Mesodermal cell (in vitro differentiated cells): ENCODE measurements around the gene SLC9C1.

ENCODE experiments used
- H3K27ac ChIP-seq: 2 replicates; pipeline ENCODE4 v1.7.0; 2013; ENCODE audit warnings: mild to moderate bottlenecking, low read depth, low read length, moderate library complexity; ENCODE audit not compliant: severe bottlenecking
- H3K36me3 ChIP-seq: 2 replicates; pipeline ENCODE4 v1.7.1; 2013; ENCODE audit warnings: mild to moderate bottlenecking, low read length, moderate library complexity; ENCODE audit not compliant: control insufficient read depth, insufficient read depth
- H3K4me1 ChIP-seq: one replicate; pipeline ENCODE4 v1.7.1; 2013; ENCODE audit warnings: mild to moderate bottlenecking, low read length; ENCODE audit not compliant: insufficient read depth, control insufficient read depth, poor library complexity, severe bottlenecking
- H3K4me3 ChIP-seq: 2 replicates; pipeline ENCODE4 v1.7.0; 2013; ENCODE audit warnings: low read length, control low read depth, mild to moderate bottlenecking; ENCODE audit not compliant: insufficient read depth, poor library complexity, severe bottlenecking; ENCODE audit errors: extremely low read depth
- H3K9me3 ChIP-seq: 2 replicates; pipeline ENCODE4 v1.7.1; 2013; ENCODE audit warnings: mild to moderate bottlenecking, low read length, moderate library complexity; ENCODE audit not compliant: control insufficient read depth
- WGBS, 2 experiments: methylation state at CpG; one replicate each; pipeline ENCODE4 v1.1.5; 2013; ENCODE audit warnings: missing lambda C conversion rate in 2 of 2; ENCODE audit not compliant: insufficient coverage in 2 of 2; 5-methylcytosine and 5-hydroxymethylcytosine counted together

Gene SLC9C1

GRCh38 chr3:112138219-112138969 is 155.6 kb downstream of the SLC9C1 start:
- no peak overlapping the region for H3K27ac ChIP-seq
- no peaks in the 10 kb centered on the region for H3K4me1 ChIP-seq
- H3K9me3 ChIP-seq = peaks cover 3% of the 10 kb centered on the region
- WGBS, 2 experiments = 50 to 83% methylated on average over 1 of the region's 1 CpG
- no peak overlapping the region for H3K4me3 ChIP-seq
- no peaks in the 10 kb centered on the region for H3K36me3 ChIP-seq

GRCh38 chr3:112137781-112138180 is 156.2 kb downstream of the SLC9C1 start:
- Histone ChIP-seq H3K27ac (no peak overlapping the region), H3K36me3 (no peaks in the 10 kb centered on the region), H3K4me3 (no peak overlapping the region), H3K4me1 (no peaks in the 10 kb centered on the region), H3K9me3 (peaks cover under 1% of the 10 kb centered on the region)
- WGBS, 2 experiments = 100% methylated on average over 1 of the region's 4 CpGs

GRCh38 chr3:112136959-112137693 is 156.9 kb downstream of the SLC9C1 start:
- H3K4me1 ChIP-seq = no peaks in the 10 kb centered on the region
- WGBS, 2 experiments = no CpG with 5 or more reads among the region's 5 CpGs
- no peaks in the 10 kb centered on the region for H3K36me3 ChIP-seq
- no peaks in the 10 kb centered on the region for H3K9me3 ChIP-seq
- no peak overlapping the region for H3K4me3 ChIP-seq
- peak overlapping the region; percentile 54 for H3K27ac ChIP-seq

- Histone ChIP-seq H3K4me3 (no peak overlapping the region), H3K4me1 (no peaks in the 10 kb centered on the region), H3K27ac (no peak overlapping the region), H3K36me3 (no peaks in the 10 kb centered on the region), H3K9me3 (no peaks in the 10 kb centered on the region)
- 100% methylated on average over 1 of the region's 1 CpG; no CpG with 5 or more reads in 1 of the 2 experiments for WGBS, 2 experiments
Observed at GRCh38 chr3:112136046-112136445, 158.0 kb downstream of the SLC9C1 start.

GRCh38 chr3:112134335-112135124 is 159.5 kb downstream of the SLC9C1 start:
- H3K27ac ChIP-seq = no peak overlapping the region
- 87 to 97% methylated on average over 3 to 6 of the region's 8 CpGs for WGBS, 2 experiments
- H3K36me3 ChIP-seq = no peaks in the 10 kb centered on the region
- no peak overlapping the region for H3K4me3 ChIP-seq
- H3K4me1 ChIP-seq = no peaks in the 10 kb centered on the region
- no peaks in the 10 kb centered on the region for H3K9me3 ChIP-seq

- H3K9me3 ChIP-seq = no peaks in the 10 kb centered on the region
- H3K36me3 ChIP-seq = peaks cover 2% of the 10 kb centered on the region
- no peak overlapping the region for H3K27ac ChIP-seq
- peaks cover 6% of the 10 kb centered on the region for H3K4me1 ChIP-seq
- 90% methylated on average over 2 of the region's 5 CpGs; no CpG with 5 or more reads in 1 of the 2 experiments for WGBS, 2 experiments
- no peak overlapping the region for H3K4me3 ChIP-seq
Observed at GRCh38 chr3:112133626-112134334, 160.2 kb downstream of the SLC9C1 start.

- WGBS, 2 experiments = 84 to 92% methylated on average over 4 of the region's 5 CpGs
- Histone ChIP-seq H3K9me3 (no peaks in the 10 kb centered on the region), H3K36me3 (peaks cover 5% of the 10 kb centered on the region), H3K27ac (no peak within 1 kb of the TSS), H3K4me3 (no peak within 1 kb of the TSS), H3K4me1 (peaks cover 7% of the 10 kb centered on the region)
Observed at GRCh38 chr3:112132975-112133448, 161.0 kb downstream of the SLC9C1 start, which contains the start of gene GCSAM. Gene GCSAM (minus strand): TSS chr3:112133248. CDS start chr3:112133120, 128 bp downstream.

GRCh38 chr3:112132554-112132953 is 161.5 kb downstream of the SLC9C1 start:
- Histone ChIP-seq H3K4me3 (no peak overlapping the region), H3K9me3 (no peaks in the 10 kb centered on the region), H3K4me1 (peaks cover 7% of the 10 kb centered on the region), H3K27ac (no peak overlapping the region), H3K36me3 (peaks cover 5% of the 10 kb centered on the region)
- WGBS, 2 experiments = no CpG with 5 or more reads among the region's 1 CpG

GRCh38 chr3:112132088-112132487 is 161.9 kb downstream of the SLC9C1 start:
- no peaks in the 10 kb centered on the region for H3K9me3 ChIP-seq
- no peak overlapping the region for H3K27ac ChIP-seq
- H3K4me1 ChIP-seq = peaks cover 7% of the 10 kb centered on the region
- H3K4me3 ChIP-seq = no peak overlapping the region
- peaks cover 5% of the 10 kb centered on the region for H3K36me3 ChIP-seq
- 100% methylated on average over 1 of the region's 3 CpGs for whole genome bisulfite sequencing, 2 experiments

- H3K36me3 ChIP-seq = peaks cover 5% of the 10 kb centered on the region
- H3K4me3 ChIP-seq = no peak overlapping the region
- no peaks in the 10 kb centered on the region for H3K9me3 ChIP-seq
- WGBS, 2 experiments = no CpG with 5 or more reads among the region's 3 CpGs
- no peak overlapping the region for H3K27ac ChIP-seq
- H3K4me1 ChIP-seq = peaks cover 15% of the 10 kb centered on the region
Observed at GRCh38 chr3:112131111-112131510, 162.9 kb downstream of the SLC9C1 start.
